GM19452 (cell line): ENCODE data around the gene ALDH8A1.

Experiments used
- ATAC-seq: cut with Tn5 transposase; IDR thresholded peaks from one replicate; pipeline ENCODE4 v1.9.1; 2021; ENCODE audit not compliant: unreplicated experiment

The ALDH8A1 gene

GRCh38 chr6:134949927-134950326 is at the start of gene ALDH8A1:
Gene ALDH8A1, minus strand, starts transcription at chr6:134950101. Its CDS starts 48 bp downstream, at chr6:134950053.
- no peak for ATAC-seq

GRCh38 chr6:134999107-134999506 is 49.2 kb upstream of the ALDH8A1 start:
- ATAC-seq, result no peak

GRCh38 chr6:134997133-134997995 is 47.5 kb upstream of the ALDH8A1 start:
- no peak for ATAC-seq

- no peak for ATAC-seq
These were observed 45.6 kb upstream of the ALDH8A1 start for GRCh38 chr6:134995536-134995935.

- ATAC-seq, result no peak
These were observed 44.5 kb upstream of the ALDH8A1 start for GRCh38 chr6:134994431-134994830.

GRCh38 chr6:134992155-134992554 is 42.3 kb upstream of the ALDH8A1 start:
- ATAC-seq, result no peak

- ATAC-seq, result no peak
These were observed 40.4 kb upstream of the ALDH8A1 start for GRCh38 chr6:134990262-134990661.

- no peak for ATAC-seq
These were observed 34.9 kb upstream of the ALDH8A1 start for GRCh38 chr6:134984821-134985220.

- ATAC-seq, result no peak
These were observed 33.9 kb upstream of the ALDH8A1 start for GRCh38 chr6:134983823-134984222.

GRCh38 chr6:134982161-134982560 is 32.3 kb upstream of the ALDH8A1 start:
- ATAC-seq, result no peak

- ATAC-seq, result no peak
These were observed 30.9 kb upstream of the ALDH8A1 start for GRCh38 chr6:134980846-134981245.

GRCh38 chr6:134979142-134979541 is 29.2 kb upstream of the ALDH8A1 start:
- peak; percentile 89 for ATAC-seq

- ATAC-seq, result no peak
These were observed 24.5 kb upstream of the ALDH8A1 start for GRCh38 chr6:134974370-134974769.

- no peak for ATAC-seq
These were observed 17.8 kb upstream of the ALDH8A1 start for GRCh38 chr6:134967711-134968110.

GRCh38 chr6:134964451-134965203 is 14.7 kb upstream of the ALDH8A1 start:
- ATAC-seq, result no peak

GRCh38 chr6:134962421-134962820 is 12.5 kb upstream of the ALDH8A1 start:
- ATAC-seq, result no peak

- no peak for ATAC-seq
These were observed 11.5 kb upstream of the ALDH8A1 start for GRCh38 chr6:134961366-134961765.

GRCh38 chr6:134959603-134960002 is 9.7 kb upstream of the ALDH8A1 start:
- no peak for ATAC-seq

- ATAC-seq, result no peak
These were observed 6.8 kb upstream of the ALDH8A1 start for GRCh38 chr6:134956676-134957075.

- ATAC-seq, result no peak
These were observed 6.1 kb upstream of the ALDH8A1 start for GRCh38 chr6:134956032-134956431.

- no peak for ATAC-seq
These were observed 4.5 kb upstream of the ALDH8A1 start for GRCh38 chr6:134954272-134955000.
